ENCODE data around the gene RAB40C.

- no peak for TF ChIP-seq E2F4 (CRISPR knock-in tag; IDR thresholded peaks at IDR 0.05; ENCODE audit: borderline replicate concordance, low read depth)
- no peak for TF ChIP-seq CTCF (IDR thresholded peaks at IDR 0.05)
- no peak for TF ChIP-seq IRF2 (CRISPR knock-in tag; IDR thresholded peaks at IDR 0.05; ENCODE audit: borderline replicate concordance, low read depth)
- TF ChIP-seq MAX (CRISPR knock-in tag; IDR thresholded peaks at IDR 0.05), result no peak
- TF ChIP-seq RELA (CRISPR knock-in tag; IDR thresholded peaks at IDR 0.05; ENCODE audit: borderline replicate concordance), result no peak
- no peak for TF ChIP-seq JUN (CRISPR knock-in tag; IDR thresholded peaks at IDR 0.05)
- TF ChIP-seq ATF2 (CRISPR knock-in tag; IDR thresholded peaks at IDR 0.05; ENCODE audit: borderline replicate concordance, low read depth), result no peak
- TF ChIP-seq USF2 (CRISPR knock-in tag; IDR thresholded peaks at IDR 0.05), result no peak
- TF ChIP-seq HMGXB4 (CRISPR knock-in tag; IDR thresholded peaks at IDR 0.05), result no peak
- no peak for TF ChIP-seq ELF4 (CRISPR knock-in tag; IDR thresholded peaks at IDR 0.05; ENCODE audit: low read depth)
These were observed 10.9 kb downstream of the RAB40C start for GRCh38 chr16:600781-601180.

Measured in WTC11 (cell line).